PFSK-1 (cell line): Measurements from ENCODE around the gene SRPK2.

Experiments
- REST ChIP-seq, 2 experiments: IDR thresholded peaks; 2 replicates each; pipeline versions ENCODE4 v1.6.1 to v1.8.0; 2011 to 2012; ENCODE audit warnings: low read depth in 2 of 2, low read length in 2 of 2, control low read depth in 1 of 2, inconsistent platforms in 1 of 2, mild to moderate bottlenecking in 1 of 2, moderate library complexity in 1 of 2; ENCODE audit not compliant: insufficient read depth in 1 of 2
- TAF1 ChIP-seq: IDR thresholded peaks from 2 replicates; pipeline ENCODE4 v1.6.1; 2012; ENCODE audit warnings: low read length, control low read depth, borderline replicate concordance; ENCODE audit not compliant: insufficient read depth

GRCh38 chr7:105132335-105132734 lies 256.4 kb downstream of the SRPK2 start:
- TF ChIP-seq TAF1: no peak
- no peak for TF ChIP-seq REST (IDR thresholded peaks at IDR 0.05; ENCODE audit: insufficient read depth in 1 of 2, low read depth in 2 of 2, low read length in 2 of 2)
